Stimulated activated CD4-positive, alpha-beta T cell treated with anti-CD3 and anti-CD28 coated beads, Interleukin-1b, Interleukin-23, amount 100 ng/mL, for 48 hours (primary cell): ENCODE measurements around the gene HSPA12B.

Source experiments
- DNase-seq: peaks from one replicate; pipeline ENCODE4 v3.0.0-alpha.2; 2020

Gene HSPA12B

GRCh38 chr20:3730803-3731672, 1.4 kb upstream of the HSPA12B start:
- DNase-seq, result no peak

DNA sequence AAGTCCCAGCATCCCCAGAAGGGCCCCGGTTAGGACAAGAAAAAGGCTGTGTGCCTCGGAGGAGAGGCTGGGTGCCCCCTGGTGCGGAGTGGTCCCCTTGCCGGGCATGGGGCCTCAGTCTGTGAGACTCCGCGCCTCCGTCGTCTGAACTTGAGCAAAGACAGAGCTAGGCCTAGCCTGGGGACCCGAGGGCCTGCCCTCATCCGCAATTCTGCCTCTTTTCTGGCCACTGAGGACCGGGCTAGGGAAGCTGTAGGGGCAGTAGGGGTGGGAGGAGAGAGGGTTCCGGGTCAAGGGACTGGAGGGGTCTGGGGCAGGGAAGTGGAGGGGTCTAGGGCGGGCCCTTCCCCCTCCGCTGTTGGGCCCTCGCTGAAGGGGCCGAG, 550 bp upstream of the HSPA12B start:
- DNase-seq, result no peak

GRCh38 chr20:3733119-3733995, 872 bp downstream of the HSPA12B start:
- DNase-seq, result no peak

DNA sequence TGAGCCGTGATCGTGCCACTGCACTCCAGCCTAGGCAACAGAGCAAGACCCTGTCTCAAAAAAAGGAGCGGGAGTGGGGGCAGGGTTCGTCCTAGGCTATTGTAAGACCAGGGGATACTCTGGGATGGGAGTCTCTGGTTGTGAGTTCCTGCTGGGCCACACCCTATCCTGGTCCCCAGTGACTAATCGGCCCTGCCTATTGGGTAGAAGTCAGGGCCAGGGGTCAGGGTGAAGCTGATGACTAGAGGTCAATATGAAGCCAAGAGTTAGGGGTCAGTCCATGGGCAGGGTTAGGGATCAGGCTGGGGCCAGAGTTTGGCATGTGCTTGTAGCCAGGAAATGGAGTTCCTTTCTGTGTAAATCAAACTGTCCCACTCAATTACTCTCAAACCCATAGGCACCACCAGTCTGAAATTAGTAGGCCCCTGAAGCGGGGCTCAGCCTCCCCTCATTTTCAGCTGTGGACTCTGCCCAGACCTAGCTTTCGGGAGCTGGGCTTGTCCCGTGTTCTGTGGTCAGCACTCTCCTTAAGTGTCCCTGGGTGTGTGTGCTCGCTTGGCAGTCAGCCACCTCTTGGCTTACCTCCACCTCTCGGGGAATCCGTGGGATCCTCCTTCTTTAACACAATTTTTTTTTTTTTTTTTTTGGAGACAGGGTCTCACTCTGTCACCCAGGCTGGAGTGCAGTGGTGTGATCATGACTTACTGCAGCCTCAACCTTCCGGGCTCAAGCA, 1.8 kb downstream of the HSPA12B start:
- DNase-seq, result no peak

GRCh38 chr20:3735768-3736167, 3.3 kb downstream of the HSPA12B start:
- DNase-seq, result no peak

DNA sequence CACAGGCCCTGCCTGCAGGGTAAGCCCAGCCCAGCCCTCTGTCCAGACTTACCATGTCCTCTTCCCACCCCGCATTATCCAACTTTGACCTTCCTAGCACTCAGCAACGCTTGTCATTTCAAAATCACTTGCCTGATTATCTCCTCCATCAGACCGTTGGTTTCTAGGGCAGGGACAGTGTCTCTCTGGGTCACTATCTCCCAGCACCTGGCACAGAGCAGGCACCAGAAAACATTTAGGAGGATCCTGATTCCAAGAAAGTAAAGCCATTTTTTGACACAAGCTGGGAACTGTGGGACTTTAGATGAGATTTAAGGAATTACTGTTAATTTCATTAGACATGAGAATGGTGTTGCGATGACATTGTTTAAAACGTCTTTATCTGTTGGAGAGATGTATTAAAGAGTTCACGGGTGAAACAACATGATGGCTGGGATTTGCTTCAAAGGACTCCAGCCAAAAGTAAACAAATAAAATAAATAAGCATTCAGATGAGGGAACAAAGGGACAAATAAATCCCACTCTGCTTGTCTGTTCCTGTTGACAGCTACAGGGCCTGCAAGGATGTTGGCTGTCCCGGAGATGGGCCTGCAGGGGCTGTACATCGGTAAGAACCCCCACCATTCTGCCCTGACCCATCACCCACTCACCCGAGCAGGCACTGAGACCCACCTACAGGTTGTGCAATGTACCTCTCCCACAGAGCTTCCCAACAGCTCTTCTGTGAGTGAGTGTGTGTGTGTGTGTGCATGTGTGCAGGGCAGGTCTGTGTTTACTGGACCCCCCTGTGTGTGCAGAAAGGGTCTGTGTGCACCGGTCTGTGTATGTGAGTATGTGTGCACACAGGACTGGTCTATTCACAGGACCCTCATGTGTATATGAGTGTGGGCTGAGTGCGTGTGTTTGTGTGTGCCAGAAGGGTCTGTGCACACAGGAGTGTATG, 5.9 kb downstream of the HSPA12B start:
- no peak for DNase-seq

DNA sequence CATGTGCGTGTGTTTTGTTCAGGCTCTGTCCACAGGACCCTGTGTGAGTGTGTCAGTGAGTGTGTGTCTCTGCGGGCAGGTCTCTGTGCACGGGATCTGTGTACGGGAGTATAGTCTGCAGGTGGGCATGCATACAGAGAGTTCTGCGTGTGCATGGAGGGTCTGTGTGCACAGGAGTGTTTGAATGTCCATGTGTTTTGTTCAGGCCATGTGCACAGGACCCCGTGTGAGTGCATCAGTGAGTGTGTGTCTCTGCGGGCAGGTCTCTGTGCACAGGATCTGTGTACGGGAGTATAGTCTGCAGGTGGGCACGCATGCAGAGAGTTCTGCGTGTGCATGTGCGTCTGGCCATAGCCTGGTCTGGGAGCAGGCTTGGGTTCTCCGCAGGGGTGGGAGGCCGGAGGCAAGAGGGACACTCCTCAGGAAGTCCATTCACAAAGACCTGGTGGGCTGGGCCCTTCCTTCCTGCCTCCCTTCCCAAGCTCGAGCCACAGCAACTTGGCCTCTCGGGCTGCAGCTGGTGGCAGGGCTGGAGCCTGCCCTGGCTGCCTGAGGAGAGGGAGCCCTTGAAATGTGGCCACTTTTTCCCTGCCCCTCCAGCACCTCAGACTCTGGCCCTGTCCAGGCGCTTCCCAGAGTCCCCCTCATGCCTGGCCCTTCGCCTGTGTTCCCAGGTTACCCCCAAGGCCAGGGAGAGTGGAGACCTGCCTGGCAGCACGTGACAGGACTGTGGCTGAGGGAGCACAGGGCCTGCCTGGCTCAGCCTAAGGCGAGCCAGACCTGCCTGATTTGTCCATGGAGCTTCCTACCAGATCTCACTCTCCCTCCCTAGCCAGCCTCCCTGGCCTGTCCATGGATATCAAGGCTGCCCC, 6.8 kb downstream of the HSPA12B start:
- DNase-seq, result no peak

DNA sequence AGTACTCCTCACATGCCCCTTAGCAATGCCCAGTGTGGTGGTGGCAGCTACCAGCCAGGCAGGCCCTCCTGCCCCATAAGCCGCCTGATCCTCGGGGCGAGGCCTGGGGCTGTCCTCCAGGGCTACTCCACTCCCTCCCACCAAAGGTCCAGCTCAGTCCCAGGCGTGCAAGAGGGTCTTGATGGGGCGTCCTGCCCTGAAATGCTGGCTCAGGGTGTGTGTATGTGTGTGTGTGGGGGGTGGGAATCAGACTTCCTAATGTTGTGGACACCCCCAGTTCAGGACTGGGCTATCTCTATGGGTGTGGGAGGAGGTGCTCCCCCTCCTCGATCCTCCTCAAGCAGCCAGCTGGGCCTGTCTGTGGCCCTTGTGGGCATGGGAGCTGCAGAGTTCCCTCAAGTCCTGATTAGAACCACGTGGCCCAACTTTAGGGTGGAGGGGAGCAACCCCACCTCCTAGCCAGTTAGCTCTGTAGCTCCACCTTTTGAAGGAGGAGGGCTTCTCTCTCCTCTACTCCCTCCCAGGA, 7.5 kb downstream of the HSPA12B start:
- DNase-seq, result no peak

DNA sequence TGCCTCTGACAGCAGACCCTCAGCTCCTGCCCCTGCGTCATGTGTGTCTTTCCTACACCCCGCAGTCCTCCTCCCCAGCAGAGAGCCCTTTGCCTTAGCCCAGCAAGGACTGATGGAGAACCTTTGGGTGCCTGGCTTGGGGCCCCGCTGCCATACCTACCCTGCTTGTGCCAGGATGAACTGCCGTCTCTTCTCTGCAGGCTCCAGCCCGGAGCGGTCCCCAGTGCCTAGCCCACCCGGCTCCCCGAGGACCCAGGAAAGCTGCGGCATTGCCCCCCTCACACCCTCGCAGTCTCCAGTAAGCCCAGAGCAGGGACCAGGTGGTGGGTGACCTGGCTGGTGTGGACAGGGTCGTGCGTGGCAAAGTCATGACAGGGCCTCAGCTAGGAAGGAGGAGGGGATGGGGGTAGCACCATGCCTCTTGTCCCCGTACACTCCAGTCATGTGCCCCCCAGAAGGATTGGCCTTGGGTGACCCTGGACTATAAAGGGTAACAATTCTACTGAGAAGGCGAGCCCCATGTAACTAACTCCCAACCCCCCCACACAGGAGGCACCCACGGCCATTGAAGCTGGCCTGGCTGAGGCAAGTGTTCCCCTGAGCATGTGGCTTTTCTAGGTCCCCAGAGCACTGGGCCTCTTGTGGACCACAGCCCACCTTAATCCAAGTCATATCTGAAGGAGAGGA, 8.3 kb downstream of the HSPA12B start:
- DNase-seq, result no peak

DNA sequence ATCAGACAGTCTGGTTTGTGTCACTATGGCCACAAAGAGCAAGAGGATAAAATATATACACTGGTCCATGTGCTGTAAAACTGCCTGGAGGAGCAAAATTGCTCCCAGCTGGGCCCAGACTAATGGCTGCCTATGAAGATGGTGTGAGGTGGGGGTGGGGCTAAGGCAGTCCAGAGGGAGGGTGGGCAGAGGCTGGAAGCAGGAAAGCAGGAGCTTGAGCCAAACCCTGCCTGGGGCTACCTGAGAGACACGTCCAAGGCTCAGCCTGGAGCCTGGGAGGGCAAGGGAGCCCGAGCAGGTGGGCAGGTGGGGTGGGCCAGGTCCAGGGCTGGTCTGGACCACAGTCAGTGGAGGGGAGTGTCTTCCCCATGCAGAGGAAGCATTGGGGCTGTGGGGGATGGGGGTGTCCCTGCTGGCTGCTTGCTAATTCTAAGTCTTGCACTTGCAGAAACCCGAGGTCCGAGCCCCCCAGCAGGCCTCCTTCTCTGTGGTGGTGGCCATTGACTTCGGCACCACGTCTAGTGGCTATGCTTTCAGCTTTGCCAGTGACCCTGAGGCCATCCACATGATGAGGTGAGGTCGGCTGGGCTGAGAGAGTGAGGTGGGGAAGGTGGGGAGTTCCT, 9.5 kb downstream of the HSPA12B start:
- DNase-seq, result no peak

DNA sequence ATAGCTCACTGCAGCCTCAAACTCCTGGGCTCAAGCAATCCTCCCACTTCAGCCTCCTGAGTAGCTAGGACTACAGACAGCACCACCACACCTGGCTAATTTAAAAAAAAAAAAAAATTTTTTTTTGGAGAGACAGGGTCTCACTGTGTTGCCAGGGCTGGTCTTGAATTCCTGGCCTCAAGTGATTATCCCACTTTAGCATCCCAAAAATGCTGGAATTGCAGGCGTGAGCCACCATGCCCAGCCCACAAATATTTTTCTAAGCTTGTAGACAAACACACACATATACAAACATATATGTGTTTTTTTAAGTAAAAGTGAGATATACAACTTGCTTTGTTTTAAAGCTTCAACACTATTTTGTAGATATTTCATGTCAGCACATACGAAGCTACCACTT, 10.8 kb downstream of the HSPA12B start:
- DNase-seq, result no peak

DNA sequence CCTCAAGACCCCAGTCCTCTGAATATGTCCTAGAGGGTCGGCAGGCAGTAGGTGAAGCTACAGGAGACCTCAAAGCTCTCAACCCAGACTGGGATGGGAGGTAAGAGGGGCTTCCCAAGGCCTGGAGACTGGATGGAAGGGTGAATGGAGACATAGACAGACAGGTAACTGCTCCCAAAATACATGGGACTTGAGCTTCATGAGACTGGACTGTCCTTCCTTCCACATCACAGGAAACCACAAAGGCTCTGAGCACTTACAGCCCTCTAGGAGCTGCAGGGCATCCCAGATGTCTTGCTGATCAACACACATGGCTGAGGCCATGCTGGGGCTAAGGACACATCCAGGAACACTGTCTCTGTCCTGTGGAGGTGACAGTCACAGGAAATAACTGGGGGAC, 11.6 kb downstream of the HSPA12B start:
- no peak for DNase-seq

DNA sequence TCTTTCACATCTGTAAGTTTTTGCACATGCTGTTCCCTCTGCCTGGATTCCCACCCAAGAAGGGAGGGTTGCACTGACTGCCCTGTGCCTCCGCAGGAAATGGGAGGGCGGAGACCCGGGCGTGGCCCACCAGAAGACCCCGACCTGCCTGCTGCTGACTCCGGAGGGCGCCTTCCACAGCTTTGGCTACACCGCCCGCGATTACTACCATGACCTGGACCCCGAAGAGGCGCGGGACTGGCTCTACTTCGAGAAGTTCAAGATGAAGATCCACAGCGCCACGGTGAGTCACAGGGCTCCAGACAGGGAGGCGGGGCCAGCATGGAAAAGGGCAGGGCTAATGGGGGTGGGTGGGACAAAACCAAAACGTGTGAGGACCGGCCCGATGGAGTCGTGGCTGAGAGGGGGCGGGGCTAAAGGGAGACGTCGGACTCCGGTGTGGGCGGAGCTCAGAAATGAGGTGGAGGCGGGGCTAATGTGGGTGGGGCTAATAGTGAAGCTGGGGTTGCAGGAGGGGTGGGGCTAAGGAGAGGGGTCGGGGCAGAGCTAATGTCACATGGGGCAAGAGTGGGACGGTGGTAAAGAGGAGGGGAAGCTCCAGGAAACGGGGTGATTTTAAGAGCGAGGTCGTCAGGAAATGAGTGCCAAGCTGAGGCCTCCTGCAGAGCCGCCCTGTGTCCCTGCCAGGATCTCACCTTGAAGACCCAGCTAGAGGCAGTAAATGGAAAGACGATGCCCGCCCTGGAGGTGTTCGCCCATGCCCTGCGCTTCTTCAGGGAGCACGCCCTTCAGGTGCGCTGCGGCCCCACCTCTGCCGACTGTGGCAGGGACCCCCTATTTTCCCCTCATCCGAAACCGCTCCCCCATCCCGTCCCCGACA, 12.6 kb downstream of the HSPA12B start:
- DNase-seq, result peak; percentile 81

GRCh38 chr20:3745686-3746173, 13.2 kb downstream of the HSPA12B start:
- no peak for DNase-seq

DNA sequence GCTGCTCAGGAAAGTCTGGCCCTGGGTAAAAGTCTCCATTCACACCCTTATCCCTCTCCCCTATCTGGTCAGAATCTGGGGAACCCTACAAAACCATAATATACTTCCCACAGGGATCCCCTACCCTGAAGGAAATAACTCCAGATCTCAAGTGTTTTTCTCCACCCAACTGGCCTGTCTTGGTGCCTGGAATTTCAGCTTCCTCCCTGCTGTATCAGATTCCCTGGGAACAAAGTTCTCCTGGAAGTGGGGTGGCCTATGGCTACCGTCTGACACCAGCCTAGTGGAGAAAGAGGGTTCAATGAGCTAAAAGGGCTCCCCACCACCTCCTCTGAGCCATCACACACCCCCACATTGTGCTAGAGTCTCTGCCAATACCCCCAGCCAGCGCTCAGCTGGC, 15.0 kb downstream of the HSPA12B start:
- DNase-seq, result no peak

GRCh38 chr20:3748073-3748472, 15.6 kb downstream of the HSPA12B start:
- DNase-seq, result no peak

- DNase-seq, result no peak
These were observed 16.7 kb downstream of the HSPA12B start for GRCh38 chr20:3749087-3749688.
